ENCODE results near the gene IFNA8.
"Not testable (repeated sequence)": the region's sequence is repeated elsewhere in the genome, so short reads cannot be mapped to it uniquely, and the experiment has no call there.

IFNA8 gene

DNA sequence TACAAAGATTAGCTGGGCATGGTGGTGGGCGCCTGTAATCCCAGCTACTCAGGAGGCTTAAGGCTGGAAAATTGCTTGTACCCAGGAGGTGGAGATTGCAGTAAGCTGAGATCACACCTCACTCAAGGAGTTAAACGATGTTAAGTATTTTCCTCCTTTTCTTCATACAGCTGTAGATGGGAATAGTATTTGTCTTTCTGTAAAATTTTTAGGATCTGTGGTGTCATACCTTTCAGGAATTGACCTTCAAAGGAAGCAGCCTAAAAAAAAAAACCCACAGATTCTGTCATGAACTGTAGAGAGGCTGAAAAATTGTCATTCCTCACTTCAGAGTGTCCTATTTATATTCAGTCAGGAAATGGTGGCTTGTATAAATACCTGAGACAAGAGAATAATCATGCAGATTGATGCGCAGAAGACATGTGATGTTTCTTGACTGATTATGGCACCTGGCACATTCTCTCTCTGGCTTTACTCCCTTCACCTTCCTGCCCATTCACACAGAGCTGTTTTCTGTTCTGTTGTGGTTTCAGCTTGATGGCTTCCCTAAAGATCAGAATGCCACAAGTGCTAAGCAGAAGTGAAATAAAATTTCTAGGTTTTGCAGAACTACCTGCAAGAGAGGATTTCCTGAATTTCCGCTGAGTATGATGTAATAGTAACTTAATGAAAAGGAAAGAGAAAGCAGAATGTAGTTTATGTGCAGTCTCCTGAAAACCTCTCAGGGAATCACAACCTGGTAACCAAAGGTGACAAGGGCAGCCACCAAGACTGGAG is 35.1 kb downstream of the IFNA8 start:
- CTCF ChIA-PET = interaction anchor here (1.3 to 5.3 kb wide), 3 partner anchors 9 to 12 kb away, joined by 4 to 22 read pairs (median 6); no protein-coding TSS in a partner anchor
- H3K27ac Mint-ChIP-seq = peak overlapping the region; percentile 75
- peak; percentile 47 for DNase-seq
- H3K4me1 Mint-ChIP-seq = peaks cover 21% of the 10 kb centered on the region
- H3K27me3 Mint-ChIP-seq = peaks cover 26% of the 10 kb centered on the region
- peaks cover 4% of the 10 kb centered on the region for H3K9me3 Mint-ChIP-seq
- no peaks in the 10 kb centered on the region for H3K36me3 Mint-ChIP-seq
- peak overlapping the region; percentile 32 for H3K4me3 Mint-ChIP-seq

DNA sequence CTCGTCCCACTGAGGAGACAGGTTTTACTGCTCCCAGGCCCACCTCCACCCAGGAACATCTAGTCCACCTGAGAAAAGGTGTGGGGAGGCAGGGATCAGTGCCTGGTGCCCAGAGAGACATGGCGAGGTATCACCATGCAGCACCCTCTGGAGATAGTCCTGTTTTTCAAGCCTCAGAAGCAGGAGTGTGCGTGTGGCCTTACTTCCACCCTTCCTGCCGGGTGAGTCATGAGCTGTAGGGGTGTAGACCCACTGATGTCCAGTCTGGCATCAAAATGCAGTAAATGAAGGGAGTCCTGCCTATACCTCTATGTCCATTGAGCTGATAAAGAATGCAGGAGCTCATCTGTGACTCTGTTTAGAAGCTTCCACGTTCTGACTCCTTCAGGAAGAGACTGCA is 40.4 kb downstream of the IFNA8 start:
- CTCF ChIA-PET, H3K9me3 Mint-ChIP-seq, H3K36me3 Mint-ChIP-seq, H3K4me3 Mint-ChIP-seq, H3K27ac Mint-ChIP-seq, H3K4me1 Mint-ChIP-seq, DNase-seq: not testable (repeated sequence)
- H3K27me3 Mint-ChIP-seq = peaks cover 36% of the 10 kb centered on the region

DNA sequence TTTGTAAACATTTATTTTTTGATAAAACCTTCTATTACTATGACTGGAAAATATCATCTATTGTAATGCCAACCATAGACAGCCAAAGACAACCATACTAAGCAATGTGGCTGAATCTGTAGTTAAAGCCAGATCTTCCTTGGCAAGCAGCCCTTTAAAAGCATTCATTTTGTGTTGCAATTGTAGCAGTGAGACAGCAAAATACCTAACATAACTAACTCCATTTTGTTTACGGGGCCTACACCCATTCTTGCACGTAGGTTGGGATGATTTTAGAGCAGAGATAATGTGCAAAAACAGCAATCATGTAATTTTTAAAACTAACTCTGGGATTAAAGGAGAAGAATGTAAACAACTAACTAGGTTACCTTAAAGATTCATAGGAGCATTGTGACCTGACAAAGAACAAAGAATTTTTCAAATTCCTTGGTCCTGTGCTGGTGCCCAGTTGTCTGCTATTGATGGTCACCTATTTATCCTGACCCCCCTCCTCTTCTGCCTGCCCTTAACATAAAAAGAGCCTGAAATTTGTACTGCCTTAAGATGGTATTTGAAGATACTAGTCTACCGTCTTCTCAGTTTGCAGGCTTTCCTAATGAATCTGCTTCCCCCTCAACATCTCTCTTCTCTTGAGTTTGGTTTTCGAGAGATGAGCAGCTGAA is 41.9 kb downstream of the IFNA8 start:
- Mint-ChIP-seq H3K9me3 (no peaks in the 10 kb centered on the region), H3K27ac (no peak overlapping the region), H3K27me3 (peaks cover 42% of the 10 kb centered on the region), H3K4me3 (no peak overlapping the region), H3K4me1 (no peaks in the 10 kb centered on the region), H3K36me3 (no peaks in the 10 kb centered on the region)
- DNase-seq = no peak
- CTCF ChIA-PET = interaction anchor here (0.7 kb wide), 1 partner anchor 16 kb away, joined by 4 read pairs; no protein-coding TSS in a partner anchor

DNA sequence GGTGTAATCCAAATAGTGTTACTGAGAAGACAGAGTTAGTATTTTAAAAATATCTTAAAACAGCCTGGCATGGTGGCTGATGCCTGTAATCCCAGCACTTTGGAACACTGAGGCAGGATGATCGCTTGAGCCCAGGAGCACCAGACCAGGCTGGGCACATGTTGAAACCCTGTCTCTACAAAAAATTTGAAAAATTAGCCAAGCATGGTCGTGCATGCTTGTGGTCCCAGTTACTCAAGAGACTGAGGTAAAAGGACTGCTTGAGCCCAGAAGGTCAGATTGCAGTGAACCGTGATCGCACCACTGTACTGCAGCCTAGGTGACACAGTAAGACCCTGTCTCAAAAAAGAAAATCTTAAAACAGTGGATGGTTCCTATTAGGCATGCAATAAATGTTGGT is 43.8 kb downstream of the IFNA8 start:
- DNase-seq = no peak
- Mint-ChIP-seq H3K4me1 (no peaks in the 10 kb centered on the region), H3K36me3 (no peaks in the 10 kb centered on the region), H3K9me3 (no peaks in the 10 kb centered on the region), H3K27ac (no peak overlapping the region), H3K27me3 (peaks cover 40% of the 10 kb centered on the region), H3K4me3 (no peak overlapping the region)
- CTCF ChIA-PET = interaction anchor here (0.6 to 4.0 kb wide), 4 partner anchors 17 to 980 kb away, joined by 3 to 32 read pairs (median 6); no protein-coding TSS in a partner anchor

DNA sequence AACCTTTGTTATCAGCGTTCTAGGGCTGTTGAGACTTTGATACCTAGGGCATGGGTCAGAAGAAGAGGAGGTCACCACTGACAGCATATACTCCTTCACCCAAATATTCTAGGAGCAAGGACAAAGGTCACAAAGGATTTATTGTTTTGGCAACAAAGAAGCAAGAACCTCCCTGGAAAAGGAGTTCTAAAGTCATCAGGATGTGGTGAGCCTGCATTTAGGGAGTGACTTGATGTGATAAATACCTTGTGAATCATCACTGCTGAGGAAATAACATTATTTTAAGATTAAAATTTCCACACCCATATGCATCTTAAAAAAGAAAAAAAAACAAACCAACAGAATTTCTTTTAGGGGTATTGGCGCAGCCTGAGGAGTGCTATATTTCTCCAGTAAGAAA is 45.2 kb downstream of the IFNA8 start:
- Mint-ChIP-seq H3K27ac (no peak overlapping the region), H3K4me3 (no peak overlapping the region), H3K27me3 (peaks cover 33% of the 10 kb centered on the region), H3K4me1 (no peaks in the 10 kb centered on the region), H3K9me3 (no peaks in the 10 kb centered on the region), H3K36me3 (no peaks in the 10 kb centered on the region)
- no peak for DNase-seq
- CTCF ChIA-PET = interaction anchor here (0.6 to 4.0 kb wide), 12 partner anchors 9 to 1163 kb away, joined by 3 to 32 read pairs (median 4); no protein-coding TSS in a partner anchor

DNA sequence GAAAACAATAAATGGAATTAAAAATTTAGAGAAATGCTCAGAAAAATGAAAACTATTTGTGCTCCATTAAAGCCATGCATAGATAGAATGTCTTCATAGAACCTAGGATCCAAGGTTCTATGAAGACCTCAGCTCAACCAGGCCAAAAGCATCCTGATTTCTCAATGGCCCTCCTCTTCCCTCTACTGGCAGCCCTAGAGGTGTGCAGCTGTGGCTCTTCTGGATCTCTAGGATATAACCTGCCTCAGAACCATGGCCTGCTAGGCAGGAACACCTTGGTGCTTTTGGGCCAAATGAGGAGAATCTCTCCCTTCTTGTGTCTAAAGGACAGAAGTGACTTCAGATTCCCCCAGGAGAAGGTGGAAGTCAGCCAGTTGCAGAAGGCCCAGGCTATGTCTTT is 46.4 kb downstream of the IFNA8 start:
- Mint-ChIP-seq H3K4me1 (no peaks in the 10 kb centered on the region), H3K36me3 (no peaks in the 10 kb centered on the region), H3K27ac (no peak overlapping the region), H3K27me3 (peaks cover 25% of the 10 kb centered on the region), H3K4me3 (no peak overlapping the region), H3K9me3 (no peaks in the 10 kb centered on the region)
- peak; percentile 44 for DNase-seq
- CTCF ChIA-PET = interaction anchor here (0.6 to 4.0 kb wide), 16 partner anchors 8 to 350 kb away, joined by 3 to 32 read pairs (median 8); partner anchors contain the start of gene IFNA14

Data from activated naive CD4-positive, alpha-beta T cell treated with anti-CD3 and anti-CD28 coated beads, Interleukin-2, amount 10 ng/mL, durations not matched to agents 7 days and 5 days (primary cell).